Gastrocnemius medialis (tissue), 4 donors: ENCODE measurements around the gene PTK7.

ENCODE experiments used
- CTCF ChIP-seq, 5 experiments: fragments of 450-650 bp in 3 of 5; fragments of 200-600 bp in 2 of 5; sonication (generic) in 2 of 5; IDR thresholded peaks in 4 of 5; conservative IDR thresholded peaks in 1 of 5; 1 replicate in 4 of 5; 2 replicates in 1 of 5; pipeline ENCODE4 v1.5.1; 2016 to 2019; ENCODE audit warnings: antibody characterized with exemption in 5 of 5, mild to moderate bottlenecking in 3 of 5, moderate library complexity in 3 of 5
- POLR2A ChIP-seq, 2 donors: fragments of 450-650 bp; IDR thresholded peaks; one replicate each; pipeline ENCODE4 v1.6.1; 2017; ENCODE audit warnings: antibody characterized with exemption in 2 of 2, mild to moderate bottlenecking in 2 of 2, moderate library complexity in 2 of 2

DNA sequence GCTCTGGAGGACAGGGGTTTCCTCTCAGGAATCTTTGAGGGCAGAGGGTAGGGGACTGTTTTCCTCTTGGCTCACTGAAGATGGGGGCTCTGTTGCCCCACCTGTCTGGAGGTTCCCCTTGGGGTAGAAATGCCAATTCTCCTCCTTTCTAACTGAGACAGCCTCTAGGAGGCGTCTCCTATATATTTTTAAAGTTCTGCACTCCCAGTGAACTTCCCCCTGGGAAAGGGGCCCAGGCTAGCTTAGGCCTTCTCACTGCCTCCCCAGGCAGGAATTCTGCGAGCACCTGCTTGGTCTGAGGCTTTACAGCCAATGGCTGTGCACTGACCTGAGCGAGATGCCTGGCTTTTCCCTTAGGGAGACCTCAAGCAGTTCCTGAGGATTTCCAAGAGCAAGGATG lies 70.1 kb downstream of the PTK7 start:
- TF ChIP-seq CTCF (IDR thresholded peaks at IDR 0.05 in 4 of 5, conservative IDR thresholded peaks at IDR 0.05 in 1 of 5), result no peak
- no peak for TF ChIP-seq POLR2A (IDR thresholded peaks at IDR 0.05)
